ENCODE results near the gene EXOSC3. TPM values are rescaled to one million over a fixed set of nuclear protein-coding genes. Genes with fewer than 3 reads are reported as not detected.
"Not testable (repeated sequence)": the region's sequence is repeated elsewhere in the genome, so short reads cannot be mapped to it uniquely, and the experiment has no call there.

EXOSC3 gene
- total and polyA plus RNA-seq, 2 donors from 2014 or later: 31.6 to 32.3 TPM

GRCh38 chr9:37811906-37812476, 27.1 kb upstream of the EXOSC3 start:
- no peak for TF ChIP-seq CTCF (IDR thresholded peaks at IDR 0.05; ENCODE audit: borderline replicate concordance, extremely low read depth, insufficient read depth)
- no peaks in the 10 kb centered on the region for H3K27me3 ChIP-seq (ENCODE audit: control insufficient read depth, insufficient read depth, low read length)
- no peaks in the 10 kb centered on the region for H3K36me3 ChIP-seq (ENCODE audit: control insufficient read depth in 2 of 3, insufficient read depth in 3 of 3, low read length in 3 of 3)
- H3K9ac ChIP-seq (ENCODE audit: low read length in 3 of 3): no peak overlapping the region
- no peaks in the 10 kb centered on the region for H3K9me3 ChIP-seq (ENCODE audit: control insufficient read depth in 2 of 3, insufficient read depth in 1 of 3, low read length in 3 of 3)
- no peak for FAIRE-seq
- intact Hi-C loops (cut with DNase I): no loop called here
- no peak overlapping the region for H3K4me3 ChIP-seq (ENCODE audit: low read length in 3 of 3)
- no peak for DNase-seq
- no peak overlapping the region for H3K27ac ChIP-seq (ENCODE audit: low read depth in 2 of 2, low read length in 2 of 2)
- no peaks in the 10 kb centered on the region for H3K4me1 ChIP-seq (ENCODE audit: control insufficient read depth in 2 of 3, insufficient read depth in 2 of 3, low read depth in 1 of 3, low read length in 3 of 3)

GRCh38 chr9:37809676-37810075, 24.8 kb upstream of the EXOSC3 start:
- H3K27ac ChIP-seq (ENCODE audit: low read depth in 2 of 2, low read length in 2 of 2); DNase-seq; H3K4me3 ChIP-seq (ENCODE audit: low read length in 3 of 3); H3K36me3 ChIP-seq (ENCODE audit: control insufficient read depth in 2 of 3, insufficient read depth in 3 of 3, low read length in 3 of 3); intact Hi-C loops (cut with DNase I); H3K4me1 ChIP-seq (ENCODE audit: control insufficient read depth in 2 of 3, insufficient read depth in 2 of 3, low read depth in 1 of 3, low read length in 3 of 3); H3K27me3 ChIP-seq (ENCODE audit: control insufficient read depth, insufficient read depth, low read length); H3K9me3 ChIP-seq (ENCODE audit: control insufficient read depth in 2 of 3, insufficient read depth in 1 of 3, low read length in 3 of 3); FAIRE-seq; H3K9ac ChIP-seq (ENCODE audit: low read length in 3 of 3): not testable (repeated sequence)

GRCh38 chr9:37806271-37806670, 21.4 kb upstream of the EXOSC3 start:
- TF ChIP-seq CTCF (IDR thresholded peaks at IDR 0.05; ENCODE audit: borderline replicate concordance, extremely low read depth, insufficient read depth): no peak
- no peak for DNase-seq
- H3K4me1 ChIP-seq (ENCODE audit: control insufficient read depth in 2 of 3, insufficient read depth in 2 of 3, low read depth in 1 of 3, low read length in 3 of 3): peaks cover 0 to 12% (median 0%) of the 10 kb centered on the region in 3 donors
- no peaks in the 10 kb centered on the region for H3K9me3 ChIP-seq (ENCODE audit: control insufficient read depth in 2 of 3, insufficient read depth in 1 of 3, low read length in 3 of 3)
- no peak overlapping the region for H3K9ac ChIP-seq (ENCODE audit: low read length in 3 of 3)
- no peaks in the 10 kb centered on the region for H3K36me3 ChIP-seq (ENCODE audit: control insufficient read depth in 2 of 3, insufficient read depth in 3 of 3, low read length in 3 of 3)
- intact Hi-C loops (cut with DNase I): no loop called here
- H3K27me3 ChIP-seq (ENCODE audit: control insufficient read depth, insufficient read depth, low read length): no peaks in the 10 kb centered on the region
- H3K27ac ChIP-seq (ENCODE audit: low read depth in 2 of 2, low read length in 2 of 2): no peak overlapping the region
- H3K4me3 ChIP-seq (ENCODE audit: low read length in 3 of 3): no peak overlapping the region
- FAIRE-seq: no peak

- DNase-seq: no peak
- Histone ChIP-seq H3K9ac (ENCODE audit: low read length in 3 of 3) (peak overlapping the region; percentile 37 to 85 (median 81)), H3K9me3 (ENCODE audit: control insufficient read depth in 2 of 3, insufficient read depth in 1 of 3, low read length in 3 of 3) (no peaks in the 10 kb centered on the region), H3K27ac (ENCODE audit: low read depth in 2 of 2, low read length in 2 of 2) (no peak overlapping the region), H3K4me3 (ENCODE audit: low read length in 3 of 3) (peak overlapping the region; percentile 64 to 94 (median 90)), H3K4me1 (ENCODE audit: control insufficient read depth in 2 of 3, insufficient read depth in 2 of 3, low read depth in 1 of 3, low read length in 3 of 3) (peaks cover 0 to 12% (median 4%) of the 10 kb centered on the region in 3 donors), H3K36me3 (ENCODE audit: control insufficient read depth in 2 of 3, insufficient read depth in 3 of 3, low read length in 3 of 3) (no peaks in the 10 kb centered on the region), H3K27me3 (ENCODE audit: control insufficient read depth, insufficient read depth, low read length) (no peaks in the 10 kb centered on the region)
- intact Hi-C loops (cut with DNase I): no loop called here
- no peak for TF ChIP-seq CTCF (IDR thresholded peaks at IDR 0.05; ENCODE audit: borderline replicate concordance, extremely low read depth, insufficient read depth)
- FAIRE-seq: no peak
These were observed 17.3 kb upstream of the EXOSC3 start for GRCh38 chr9:37801959-37802711.

Data from kidney (tissue), 14 donors.